ENCODE results near the gene NSL1.
A peak's percentile ranks its signal among the peaks of the same experiment; 100 is the strongest.

Gene NSL1

DNA sequence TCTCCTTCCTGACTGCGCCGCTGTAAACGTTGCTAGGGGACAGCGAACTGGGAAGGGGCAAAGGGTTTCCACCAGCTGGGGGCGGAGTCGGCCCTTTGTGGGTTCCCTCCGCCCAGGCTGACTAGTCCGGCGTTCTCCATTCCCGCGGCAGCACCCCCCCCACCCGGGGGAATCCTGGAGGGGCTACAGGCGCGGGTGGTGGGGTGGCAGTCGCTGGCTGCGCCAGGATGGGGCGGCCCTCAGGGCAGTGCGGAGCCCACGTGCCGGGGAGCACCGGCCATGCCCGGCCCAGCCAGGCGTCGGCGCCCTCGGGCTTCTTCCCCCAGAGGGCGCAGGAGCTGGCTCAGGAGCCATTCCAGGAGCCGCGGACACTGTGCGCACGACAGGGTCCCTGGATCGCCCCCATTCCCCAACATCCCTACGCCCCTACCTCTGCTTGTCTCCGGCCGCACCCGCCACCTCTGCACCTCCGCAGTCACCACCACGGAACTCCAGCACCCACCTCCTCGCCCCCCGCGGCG lies 92.4 kb downstream of the NSL1 start:
- Histone ChIP-seq H3K4me3 (ENCODE audit: low read length in 2 of 2) (peak overlapping the region; percentile 66 to 71), H3K9ac (ENCODE audit: low read depth in 1 of 2, low read length in 2 of 2) (peak overlapping the region; percentile 20 to 31), H3K27me3 (ENCODE audit: control insufficient read depth in 2 of 2, insufficient read depth in 2 of 2, low read length in 2 of 2) (peaks cover 28 to 62% of the 10 kb centered on the region in 2 donors)

DNA sequence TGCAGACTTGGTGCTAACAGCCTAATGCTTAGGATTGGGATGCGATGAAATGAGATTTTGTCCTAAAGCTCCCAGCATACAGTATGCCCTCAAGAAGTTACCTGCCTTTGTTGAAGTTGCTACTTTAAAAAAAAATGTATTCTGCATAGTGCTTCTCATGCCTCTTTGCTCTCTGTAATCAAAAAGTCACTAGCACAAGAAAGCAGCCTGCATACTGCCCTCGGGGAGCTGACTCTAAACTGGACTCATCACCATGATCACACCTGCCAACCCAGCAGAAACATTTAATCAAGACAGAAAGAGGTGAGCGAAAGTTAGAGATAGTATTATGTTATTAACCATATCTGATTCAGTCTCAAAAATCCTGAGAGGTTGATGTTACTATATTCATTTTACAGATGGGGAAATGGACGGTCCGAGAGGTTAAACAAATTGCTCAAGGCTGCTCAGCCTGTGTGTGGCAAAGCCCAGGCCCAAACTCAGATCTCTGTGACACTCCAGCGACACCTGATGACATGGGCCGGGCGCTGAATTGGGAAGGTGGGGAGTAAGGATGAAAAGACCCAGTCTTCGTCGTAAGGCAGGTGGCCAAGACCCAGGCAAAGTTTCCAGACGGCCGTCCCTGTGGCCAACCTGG lies 93.0 kb downstream of the NSL1 start:
- H3K4me3 ChIP-seq (ENCODE audit: low read length in 2 of 2): peak overlapping the region; percentile 66 to 71
- peaks cover 10 to 15% of the 10 kb centered on the region in 2 donors for H3K4me1 ChIP-seq (ENCODE audit: control insufficient read depth in 2 of 2, insufficient read depth in 2 of 2, low read length in 2 of 2)
- no peaks in the 10 kb centered on the region for H3K36me3 ChIP-seq (ENCODE audit: control insufficient read depth in 2 of 2, insufficient read depth in 2 of 2, low read length in 2 of 2)
- peaks cover 26 to 63% of the 10 kb centered on the region in 2 donors for H3K27me3 ChIP-seq (ENCODE audit: control insufficient read depth in 2 of 2, insufficient read depth in 2 of 2, low read length in 2 of 2)
- no peaks in the 10 kb centered on the region for H3K9me3 ChIP-seq (ENCODE audit: control insufficient read depth in 2 of 2, low read length in 2 of 2)
- peak overlapping the region; percentile 20 to 31 for H3K9ac ChIP-seq (ENCODE audit: low read depth in 1 of 2, low read length in 2 of 2)
- H3K27ac ChIP-seq (ENCODE audit: low read depth in 2 of 2, low read length in 2 of 2): no peak overlapping the region

More for the DNA sequence above, 92.4 kb downstream of the NSL1 start:
- Histone ChIP-seq H3K27ac (ENCODE audit: low read depth in 2 of 2, low read length in 2 of 2) (no peak overlapping the region), H3K4me1 (ENCODE audit: control insufficient read depth in 2 of 2, insufficient read depth in 2 of 2, low read length in 2 of 2) (peaks cover 10 to 15% of the 10 kb centered on the region in 2 donors), H3K36me3 (ENCODE audit: control insufficient read depth in 2 of 2, insufficient read depth in 2 of 2, low read length in 2 of 2) (no peaks in the 10 kb centered on the region), H3K9me3 (ENCODE audit: control insufficient read depth in 2 of 2, low read length in 2 of 2) (no peaks in the 10 kb centered on the region)

DNA sequence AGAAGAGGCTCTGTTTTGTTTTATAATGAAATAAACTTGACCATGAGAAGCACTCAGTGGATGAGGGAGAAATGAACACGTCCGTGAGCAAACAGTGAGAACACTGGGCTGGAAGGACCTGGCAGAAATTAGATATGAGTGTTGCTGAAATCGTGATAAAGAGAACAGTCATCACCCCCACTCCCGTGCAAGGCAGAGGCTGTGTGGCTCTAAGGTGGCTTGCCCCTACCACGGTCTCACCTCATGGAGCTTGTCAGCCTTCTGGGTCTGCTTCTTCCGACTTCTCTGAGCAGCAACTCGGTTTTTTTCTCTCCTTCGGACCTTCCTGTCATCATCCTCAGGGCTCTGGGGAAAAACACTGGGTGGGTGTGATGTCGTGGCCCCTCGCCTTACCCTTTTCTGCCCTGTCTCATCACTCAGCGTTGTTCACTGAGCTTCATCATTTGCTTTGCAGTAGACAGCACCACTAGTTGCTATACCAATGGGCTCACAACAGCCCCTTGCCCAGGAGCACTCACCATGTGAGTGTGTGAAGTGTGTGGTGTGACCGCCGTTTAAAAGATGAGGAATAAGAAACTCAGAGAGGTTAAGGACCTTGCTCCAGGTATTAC lies 94.8 kb downstream of the NSL1 start:
- Histone ChIP-seq H3K27ac (ENCODE audit: low read depth in 2 of 2, low read length in 2 of 2) (no peak overlapping the region), H3K4me1 (ENCODE audit: control insufficient read depth in 2 of 2, insufficient read depth in 2 of 2, low read length in 2 of 2) (peaks cover 10 to 15% of the 10 kb centered on the region in 2 donors), H3K4me3 (ENCODE audit: low read length in 2 of 2) (no peak overlapping the region), H3K9ac (ENCODE audit: low read depth in 1 of 2, low read length in 2 of 2) (no peak overlapping the region), H3K9me3 (ENCODE audit: control insufficient read depth in 2 of 2, low read length in 2 of 2) (no peaks in the 10 kb centered on the region), H3K36me3 (ENCODE audit: control insufficient read depth in 2 of 2, insufficient read depth in 2 of 2, low read length in 2 of 2) (no peaks in the 10 kb centered on the region), H3K27me3 (ENCODE audit: control insufficient read depth in 2 of 2, insufficient read depth in 2 of 2, low read length in 2 of 2) (peaks cover 33 to 64% of the 10 kb centered on the region in 2 donors)

DNA sequence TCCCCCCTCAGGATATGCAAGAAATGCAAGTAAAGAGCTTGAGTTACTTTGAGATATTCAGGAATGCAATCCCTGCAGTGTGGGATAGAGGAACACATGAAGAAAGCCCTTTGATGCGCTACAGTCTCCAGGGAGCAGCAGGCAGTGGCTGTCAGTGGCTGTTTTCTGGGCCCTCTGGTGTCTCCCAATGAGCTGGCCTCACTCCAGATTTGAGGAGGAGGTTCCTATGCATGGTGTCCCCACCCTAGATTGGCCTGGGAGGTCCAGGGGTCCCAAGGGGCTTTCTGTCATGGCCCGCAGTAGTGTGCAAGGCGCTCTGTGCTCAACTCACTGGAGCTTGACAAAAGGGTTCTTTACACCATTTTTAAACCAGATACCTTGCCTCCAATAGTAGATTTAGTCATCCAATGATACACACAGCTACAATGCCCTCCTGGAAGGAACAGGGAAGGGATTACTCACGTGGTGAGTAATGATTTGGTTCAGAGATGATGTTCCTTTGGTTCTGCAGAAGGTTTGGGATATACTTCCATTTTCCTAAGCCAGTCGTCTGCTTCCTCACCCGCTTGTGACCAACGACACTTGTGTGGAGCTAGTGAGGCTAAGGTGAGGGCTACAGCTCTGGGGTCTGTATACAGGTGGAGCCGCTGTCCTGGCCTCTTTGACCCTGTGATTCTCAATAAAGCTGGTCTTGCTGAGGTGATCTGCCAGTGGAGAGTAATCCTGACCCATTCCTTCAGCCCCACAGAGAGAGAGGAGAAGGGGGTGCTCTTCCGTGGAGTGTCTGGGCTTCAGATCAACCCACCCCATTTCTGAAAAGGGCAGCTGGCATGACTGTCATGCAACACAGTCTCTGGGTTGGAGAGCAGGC lies 98.6 kb downstream of the NSL1 start:
- H3K9me3 ChIP-seq (ENCODE audit: control insufficient read depth in 2 of 2, low read length in 2 of 2): no peaks in the 10 kb centered on the region
- peaks cover 53 to 70% of the 10 kb centered on the region in 2 donors for H3K27me3 ChIP-seq (ENCODE audit: control insufficient read depth in 2 of 2, insufficient read depth in 2 of 2, low read length in 2 of 2)
- no peak overlapping the region for H3K9ac ChIP-seq (ENCODE audit: low read depth in 1 of 2, low read length in 2 of 2)
- peaks cover 0 to under 1% of the 10 kb centered on the region in 2 donors for H3K4me1 ChIP-seq (ENCODE audit: control insufficient read depth in 2 of 2, insufficient read depth in 2 of 2, low read length in 2 of 2)
- H3K4me3 ChIP-seq (ENCODE audit: low read length in 2 of 2): no peak overlapping the region
- H3K27ac ChIP-seq (ENCODE audit: low read depth in 2 of 2, low read length in 2 of 2): no peak overlapping the region
- no peaks in the 10 kb centered on the region for H3K36me3 ChIP-seq (ENCODE audit: control insufficient read depth in 2 of 2, insufficient read depth in 2 of 2, low read length in 2 of 2)

DNA sequence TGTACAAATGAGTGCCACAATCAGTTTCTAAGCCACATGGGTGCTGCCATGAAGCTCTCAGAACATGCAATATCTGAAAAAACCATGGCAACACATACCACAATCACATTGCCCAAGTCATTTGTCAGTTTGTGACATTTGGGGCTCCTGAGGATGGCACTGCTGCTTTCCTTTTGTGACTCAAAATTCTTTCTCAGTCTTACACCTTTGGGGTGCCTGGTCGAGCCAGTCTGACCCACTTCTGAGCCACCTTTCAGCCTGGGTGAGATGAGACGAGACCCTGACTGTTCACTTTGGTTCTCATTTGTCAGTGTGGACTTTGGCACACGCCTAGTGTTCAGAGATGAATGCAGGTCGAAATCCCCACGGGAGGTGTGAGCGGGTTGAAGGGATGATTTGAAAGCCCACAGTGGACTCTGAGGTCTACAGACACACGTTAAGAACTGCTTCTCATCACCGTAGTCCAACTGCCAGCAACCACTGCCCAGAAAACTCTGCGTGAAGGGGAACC lies 100.0 kb downstream of the NSL1 start:
- H3K4me1 ChIP-seq (ENCODE audit: control insufficient read depth in 2 of 2, insufficient read depth in 2 of 2, low read length in 2 of 2): no peaks in the 10 kb centered on the region
- no peak overlapping the region for H3K27ac ChIP-seq (ENCODE audit: low read depth in 2 of 2, low read length in 2 of 2)
- H3K4me3 ChIP-seq (ENCODE audit: low read length in 2 of 2): no peak overlapping the region
- H3K27me3 ChIP-seq (ENCODE audit: control insufficient read depth in 2 of 2, insufficient read depth in 2 of 2, low read length in 2 of 2): peaks cover 43 to 61% of the 10 kb centered on the region in 2 donors
- no peak overlapping the region for H3K9ac ChIP-seq (ENCODE audit: low read depth in 1 of 2, low read length in 2 of 2)
- H3K36me3 ChIP-seq (ENCODE audit: control insufficient read depth in 2 of 2, insufficient read depth in 2 of 2, low read length in 2 of 2): no peaks in the 10 kb centered on the region
- no peaks in the 10 kb centered on the region for H3K9me3 ChIP-seq (ENCODE audit: control insufficient read depth in 2 of 2, low read length in 2 of 2)

DNA sequence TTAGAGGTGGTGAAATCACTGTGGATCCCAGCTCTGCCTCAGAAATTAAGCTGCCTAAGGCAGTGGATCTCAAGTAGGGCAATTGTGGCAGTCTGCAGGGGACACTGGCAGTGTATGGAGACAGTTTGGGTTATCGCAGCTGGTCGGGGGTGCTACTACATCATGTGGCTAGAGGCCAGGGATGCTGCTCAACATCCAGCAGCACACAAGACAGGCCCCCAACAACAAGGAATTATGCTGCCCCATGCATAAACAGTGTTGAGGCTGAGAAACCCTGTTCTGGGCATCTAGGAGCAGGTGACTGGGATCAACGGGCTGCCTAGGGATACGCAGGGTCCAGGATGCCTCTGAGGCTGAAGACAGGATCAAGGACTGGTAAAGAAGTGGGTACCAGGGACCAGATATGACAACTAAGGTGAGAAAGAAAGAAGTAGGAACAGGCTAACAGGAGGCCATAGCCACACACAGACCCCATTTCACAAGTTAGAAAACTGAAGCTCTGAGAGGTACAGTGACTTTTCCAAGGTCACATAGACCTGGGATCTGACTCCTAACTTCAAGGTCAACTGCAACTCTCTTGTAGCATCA lies 100.7 kb downstream of the NSL1 start:
- Histone ChIP-seq H3K9me3 (ENCODE audit: control insufficient read depth in 2 of 2, low read length in 2 of 2) (no peaks in the 10 kb centered on the region), H3K9ac (ENCODE audit: low read depth in 1 of 2, low read length in 2 of 2) (no peak overlapping the region), H3K27me3 (ENCODE audit: control insufficient read depth in 2 of 2, insufficient read depth in 2 of 2, low read length in 2 of 2) (peaks cover 45 to 57% of the 10 kb centered on the region in 2 donors), H3K27ac (ENCODE audit: low read depth in 2 of 2, low read length in 2 of 2) (no peak overlapping the region), H3K36me3 (ENCODE audit: control insufficient read depth in 2 of 2, insufficient read depth in 2 of 2, low read length in 2 of 2) (no peaks in the 10 kb centered on the region), H3K4me1 (ENCODE audit: control insufficient read depth in 2 of 2, insufficient read depth in 2 of 2, low read length in 2 of 2) (no peaks in the 10 kb centered on the region), H3K4me3 (ENCODE audit: low read length in 2 of 2) (no peak overlapping the region)

DNA sequence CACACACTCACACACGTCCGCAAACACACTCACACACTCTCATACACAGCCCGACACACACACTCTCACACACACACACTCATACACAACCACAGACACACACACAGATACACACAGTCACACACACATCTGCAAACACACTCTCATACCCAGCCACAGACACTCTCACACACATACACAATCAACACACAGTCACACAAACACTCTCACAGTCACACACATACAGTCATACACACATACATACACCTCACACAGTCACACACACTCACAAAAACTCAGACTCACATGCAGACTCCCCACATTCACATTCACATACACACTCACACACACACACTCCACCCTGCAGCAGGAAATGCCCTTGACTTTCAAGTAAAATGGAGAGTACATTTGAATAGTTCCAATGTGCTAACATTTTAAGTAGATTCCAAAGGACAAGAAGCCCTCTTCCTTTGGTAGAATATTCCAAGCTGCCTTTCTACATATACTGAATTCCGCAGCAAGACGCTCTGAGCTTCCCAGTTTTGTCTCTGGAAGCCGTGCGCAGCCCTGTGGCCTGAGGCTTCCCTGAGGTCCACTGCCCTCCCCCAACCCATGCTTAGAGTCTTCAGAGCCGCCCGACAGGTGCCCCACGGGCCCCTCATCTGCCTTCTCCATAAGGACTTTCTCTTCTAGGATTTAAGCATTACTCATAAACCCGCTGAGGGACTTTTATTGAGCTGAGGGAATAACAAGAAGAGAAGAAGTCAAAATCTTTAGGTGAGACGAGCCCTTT lies 101.6 kb downstream of the NSL1 start:
- peaks cover 39 to 51% of the 10 kb centered on the region in 2 donors for H3K27me3 ChIP-seq (ENCODE audit: control insufficient read depth in 2 of 2, insufficient read depth in 2 of 2, low read length in 2 of 2)
- no peaks in the 10 kb centered on the region for H3K9me3 ChIP-seq (ENCODE audit: control insufficient read depth in 2 of 2, low read length in 2 of 2)
- no peaks in the 10 kb centered on the region for H3K36me3 ChIP-seq (ENCODE audit: control insufficient read depth in 2 of 2, insufficient read depth in 2 of 2, low read length in 2 of 2)
- H3K27ac ChIP-seq (ENCODE audit: low read depth in 2 of 2, low read length in 2 of 2): no peak overlapping the region
- no peaks in the 10 kb centered on the region for H3K4me1 ChIP-seq (ENCODE audit: control insufficient read depth in 2 of 2, insufficient read depth in 2 of 2, low read length in 2 of 2)
- H3K9ac ChIP-seq (ENCODE audit: low read depth in 1 of 2, low read length in 2 of 2): no peak overlapping the region
- H3K4me3 ChIP-seq (ENCODE audit: low read length in 2 of 2): no peak overlapping the region

DNA sequence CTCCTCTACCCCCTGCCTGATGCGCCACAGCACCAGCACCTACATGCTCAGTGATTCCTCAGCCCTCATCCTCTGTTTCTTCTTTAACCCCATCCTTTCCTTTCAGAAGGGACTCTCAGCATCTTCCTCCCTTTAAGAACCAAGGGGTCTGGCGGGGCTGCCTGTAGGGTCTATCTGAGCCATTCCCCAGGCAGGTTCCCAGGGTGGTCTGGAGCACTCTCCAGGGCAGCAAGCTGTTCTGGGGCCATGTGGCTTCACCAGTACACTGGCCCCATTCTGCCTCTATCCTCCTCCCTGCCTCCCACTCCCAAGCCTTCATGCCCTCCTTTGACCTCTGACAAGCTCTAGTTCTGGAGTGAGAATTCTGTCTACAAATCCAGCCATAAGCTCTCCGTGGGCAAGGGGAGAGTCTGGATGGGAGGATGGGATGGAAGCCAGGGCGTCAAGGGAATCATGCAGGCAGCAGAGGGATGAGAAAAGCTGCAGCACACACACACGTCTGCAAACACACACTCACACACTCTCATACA lies 102.3 kb downstream of the NSL1 start:
- Histone ChIP-seq H3K27ac (ENCODE audit: low read depth in 2 of 2, low read length in 2 of 2) (no peak overlapping the region), H3K4me1 (ENCODE audit: control insufficient read depth in 2 of 2, insufficient read depth in 2 of 2, low read length in 2 of 2) (no peaks in the 10 kb centered on the region), H3K27me3 (ENCODE audit: control insufficient read depth in 2 of 2, insufficient read depth in 2 of 2, low read length in 2 of 2) (peaks cover 38 to 49% of the 10 kb centered on the region in 2 donors)

More for the DNA sequence above, 102.3 kb downstream of the NSL1 start:
- Histone ChIP-seq H3K9ac (ENCODE audit: low read depth in 1 of 2, low read length in 2 of 2) (no peak overlapping the region), H3K9me3 (ENCODE audit: control insufficient read depth in 2 of 2, low read length in 2 of 2) (no peaks in the 10 kb centered on the region), H3K36me3 (ENCODE audit: control insufficient read depth in 2 of 2, insufficient read depth in 2 of 2, low read length in 2 of 2) (no peaks in the 10 kb centered on the region), H3K4me3 (ENCODE audit: low read length in 2 of 2) (no peak overlapping the region)

Measured in mucosa of rectum (tissue), 2 donors.